ENCODE data around the gene SERTAD2.
A peak's percentile ranks its signal among the peaks of the same experiment; 100 is the strongest.

SERTAD2 gene

GRCh38 chr2:64653109-64654062 is at the start of gene SERTAD2:
TSS of gene SERTAD2 (minus strand) at chr2:64653913. CDS start at chr2:64636871, 17,042 bp downstream.
- peak; percentile 85 for DNase-seq (ENCODE audit: low spot score)

- DNase-seq (ENCODE audit: low spot score) = no peak
Observed at GRCh38 chr2:64700133-64700809, 46.6 kb upstream of the SERTAD2 start.

GRCh38 chr2:64699712-64700111 is 46.0 kb upstream of the SERTAD2 start:
- no peak for DNase-seq (ENCODE audit: low spot score)

GRCh38 chr2:64698668-64699444 is 45.1 kb upstream of the SERTAD2 start:
- peak; percentile 88 for DNase-seq (ENCODE audit: low spot score)

- no peak for DNase-seq (ENCODE audit: low spot score)
Observed at GRCh38 chr2:64698177-64698643, 44.5 kb upstream of the SERTAD2 start.

GRCh38 chr2:64697297-64698176 is 43.8 kb upstream of the SERTAD2 start:
- no peak for DNase-seq (ENCODE audit: low spot score)

- no peak for DNase-seq (ENCODE audit: low spot score)
Observed at GRCh38 chr2:64696636-64697035, 42.9 kb upstream of the SERTAD2 start.

GRCh38 chr2:64695721-64696261 is 42.1 kb upstream of the SERTAD2 start:
- no peak for DNase-seq (ENCODE audit: low spot score)

GRCh38 chr2:64692401-64692800 is 38.7 kb upstream of the SERTAD2 start:
- DNase-seq (ENCODE audit: low spot score) = peak; percentile 21

GRCh38 chr2:64688909-64689308 is 35.2 kb upstream of the SERTAD2 start:
- DNase-seq (ENCODE audit: low spot score) = no peak

GRCh38 chr2:64686283-64686956 is 32.7 kb upstream of the SERTAD2 start:
- DNase-seq (ENCODE audit: low spot score) = no peak

- DNase-seq (ENCODE audit: low spot score) = no peak
Observed at GRCh38 chr2:64685430-64685829, 31.7 kb upstream of the SERTAD2 start.

- no peak for DNase-seq (ENCODE audit: low spot score)
Observed at GRCh38 chr2:64683771-64684510, 30.2 kb upstream of the SERTAD2 start.

- no peak for DNase-seq (ENCODE audit: low spot score)
Observed at GRCh38 chr2:64681479-64681967, 27.8 kb upstream of the SERTAD2 start.

GRCh38 chr2:64679673-64680425 is 26.1 kb upstream of the SERTAD2 start:
- DNase-seq (ENCODE audit: low spot score) = no peak

GRCh38 chr2:64678771-64679590 is 25.3 kb upstream of the SERTAD2 start:
- DNase-seq (ENCODE audit: low spot score) = no peak

GRCh38 chr2:64677530-64677929 is 23.8 kb upstream of the SERTAD2 start:
- no peak for DNase-seq (ENCODE audit: low spot score)

GRCh38 chr2:64675860-64676259 is 22.1 kb upstream of the SERTAD2 start:
- peak; percentile 73 for DNase-seq (ENCODE audit: low spot score)

Data from RKO (cell line).